ENCODE results near the gene BFSP2. TPM values are rescaled to one million over a fixed set of nuclear protein-coding genes. Genes with fewer than 3 reads are reported as not detected.

BFSP2 gene
- total and polyA plus RNA-seq, 2 donors (not counting 3 experiments of a cell fraction or from before 2014, with no cell fraction given): not detected

GRCh38 chr3:133428552-133428951 lies 28.7 kb downstream of the BFSP2 start:
- Histone ChIP-seq H3K9ac (replicated peaks; ENCODE audit: extremely low read depth, insufficient read depth, low read length) (no peak overlapping the region), H3K27ac (ENCODE audit: insufficient read depth, low read depth, low read length) (no peak overlapping the region), H3K9me1 (replicated peaks; ENCODE audit: control insufficient read depth, extremely low read depth, insufficient read depth, low read length) (no peaks in the 10 kb centered on the region), H3K4me3 (replicated peaks in 1 of 3; ENCODE audit: insufficient read depth in 1 of 3, low read depth in 1 of 3, low read length in 3 of 3) (no peak overlapping the region), H3K36me3 (ENCODE audit: control insufficient read depth in 2 of 2, extremely low read depth in 1 of 2, insufficient read depth in 2 of 2, low read length in 2 of 2) (no peaks in the 10 kb centered on the region), H3K4me1 (ENCODE audit: control insufficient read depth, extremely low read depth, insufficient read depth, low read length) (no peaks in the 10 kb centered on the region), H2AFZ (ENCODE audit: low read depth, low read length) (no peak overlapping the region), H3K27me3 (ENCODE audit: control insufficient read depth in 2 of 2, insufficient read depth in 2 of 2, low read length in 2 of 2) (peaks cover 0 to 7% of the 10 kb centered on the region in 2 experiments), H4K20me1 (replicated peaks; ENCODE audit: control insufficient read depth, extremely low read depth, insufficient read depth, low read length) (no peaks in the 10 kb centered on the region), H3K9me3 (replicated peaks; ENCODE audit: control insufficient read depth, insufficient read depth, low read length) (no peaks in the 10 kb centered on the region), H3K4me2 (ENCODE audit: insufficient read depth, low read length) (no peak overlapping the region), H3K79me2 (ENCODE audit: control insufficient read depth, insufficient read depth, low read length) (no peaks in the 10 kb centered on the region)
- dilution Hi-C loops (cut with MboI; ENCODE audit: extremely low pct_ligation_motif_present, low sequenced_read_pairs): no loop called here
- intact Hi-C loops (cut with micrococcal nuclease): no loop called here
- DNase-seq (ENCODE audit: low read depth, low spot score) (no peak), FAIRE-seq (no peak)
- TF ChIP-seq POLR2AphosphoS5 (IDR thresholded peaks at IDR 0.05; ENCODE audit: insufficient read depth, low read depth, low read length) (no peak), JUN (IDR thresholded peaks at IDR 0.05; ENCODE audit: borderline replicate concordance, insufficient read depth, insufficient read length, low read depth) (no peak), POLR2A (IDR thresholded peaks at IDR 0.05; ENCODE audit: low read depth, low read length) (no peak), GATA2 (IDR thresholded peaks at IDR 0.05; ENCODE audit: insufficient read depth, insufficient read length, low read depth, low read length) (no peak), FOS (IDR thresholded peaks at IDR 0.05; ENCODE audit: borderline replicate concordance, insufficient read depth, low read length) (no peak), MYC (IDR thresholded peaks at IDR 0.05; ENCODE audit: low read depth, low read length) (no peak), CTCF (IDR thresholded peaks at IDR 0.05; ENCODE audit: extremely low read depth in 1 of 2, insufficient read depth in 1 of 2, low read depth in 1 of 2, low read length in 2 of 2) (no peak), EZH2 (IDR thresholded peaks at IDR 0.05; ENCODE audit: borderline replicate concordance, low read depth, low read length, severe bottlenecking) (no peak)
- TF ChIP-seq, protein P1, sequence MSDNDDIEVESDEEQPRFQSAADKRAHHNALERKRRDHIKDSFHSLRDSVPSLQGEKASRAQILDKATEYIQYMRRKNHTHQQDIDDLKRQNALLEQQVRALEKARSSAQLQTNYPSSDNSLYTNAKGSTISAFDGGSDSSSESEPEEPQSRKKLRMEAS (IDR thresholded peaks at IDR 0.05; ENCODE audit: insufficient read depth, insufficient read length): no peak
- ChIA-PET CTCF (no interaction called here), POLR2A (no interaction called here)
- no TSS peak for BruUV-seq (replicated peaks)
